Measurements from ENCODE around the gene SPATA31E1. TPM values are rescaled to one million over a fixed set of nuclear protein-coding genes. Genes with fewer than 3 reads are reported as not detected.

SPATA31E1 gene
- total RNA-seq, 1 donor from 2014 or later, result not detected

DNA sequence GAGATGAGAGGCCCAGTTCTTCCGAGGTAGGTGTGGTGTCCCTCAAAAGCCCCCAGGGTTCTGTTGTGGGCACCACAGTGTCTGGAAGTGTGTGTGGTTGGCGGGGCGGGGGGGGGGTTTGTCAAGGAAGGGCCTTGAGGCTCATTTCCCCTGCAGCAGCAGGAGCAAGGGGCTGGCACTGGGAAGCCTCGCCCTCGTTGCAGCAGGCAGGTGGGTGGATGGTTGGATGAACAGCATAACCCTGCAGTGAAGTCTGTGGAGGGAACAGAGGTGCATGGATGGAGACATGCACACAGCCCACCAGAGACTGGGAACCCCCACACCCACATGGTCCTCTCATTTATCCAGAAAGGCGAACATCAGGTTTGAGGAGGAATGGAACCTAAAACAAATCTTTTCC lies 2.0 kb upstream of the SPATA31E1 start:
- DNase-seq (ENCODE audit: missing footprints) (no peak), ATAC-seq (no peak)
- intact Hi-C loops (cut with DNase I), result no loop called here

- intact Hi-C loops (cut with DNase I), result no loop called here
- no peak for DNase-seq (ENCODE audit: missing footprints)
These were observed 597 bp downstream of the SPATA31E1 start for GRCh38 chr9:87883274-87883673.

DNA sequence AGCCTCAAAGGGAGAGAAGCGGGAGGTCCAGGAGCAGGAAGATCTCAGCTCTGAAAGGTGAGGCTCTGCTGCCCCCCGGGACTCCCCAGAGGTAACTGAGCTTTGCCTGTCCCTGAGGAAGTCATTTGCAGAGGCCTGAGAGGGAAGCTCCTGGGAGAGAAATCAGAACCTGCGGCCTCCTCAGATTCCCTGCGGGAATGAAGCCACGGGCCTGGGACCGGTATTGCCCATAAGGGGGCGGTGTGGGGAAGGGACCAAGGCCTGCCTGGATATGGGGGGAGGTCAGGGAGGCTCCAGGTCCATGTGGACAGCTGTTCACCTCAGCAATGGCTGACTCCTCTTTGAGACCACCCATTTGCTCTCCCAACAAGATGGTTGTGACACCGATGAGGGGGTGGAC lies 1.3 kb downstream of the SPATA31E1 start:
- intact Hi-C loops (cut with DNase I), result no loop called here
- DNase-seq (ENCODE audit: missing footprints), result no peak

More at GRCh38 chr9:87883274-87883673, 597 bp downstream of the SPATA31E1 start:
- no peak for ATAC-seq

DNA sequence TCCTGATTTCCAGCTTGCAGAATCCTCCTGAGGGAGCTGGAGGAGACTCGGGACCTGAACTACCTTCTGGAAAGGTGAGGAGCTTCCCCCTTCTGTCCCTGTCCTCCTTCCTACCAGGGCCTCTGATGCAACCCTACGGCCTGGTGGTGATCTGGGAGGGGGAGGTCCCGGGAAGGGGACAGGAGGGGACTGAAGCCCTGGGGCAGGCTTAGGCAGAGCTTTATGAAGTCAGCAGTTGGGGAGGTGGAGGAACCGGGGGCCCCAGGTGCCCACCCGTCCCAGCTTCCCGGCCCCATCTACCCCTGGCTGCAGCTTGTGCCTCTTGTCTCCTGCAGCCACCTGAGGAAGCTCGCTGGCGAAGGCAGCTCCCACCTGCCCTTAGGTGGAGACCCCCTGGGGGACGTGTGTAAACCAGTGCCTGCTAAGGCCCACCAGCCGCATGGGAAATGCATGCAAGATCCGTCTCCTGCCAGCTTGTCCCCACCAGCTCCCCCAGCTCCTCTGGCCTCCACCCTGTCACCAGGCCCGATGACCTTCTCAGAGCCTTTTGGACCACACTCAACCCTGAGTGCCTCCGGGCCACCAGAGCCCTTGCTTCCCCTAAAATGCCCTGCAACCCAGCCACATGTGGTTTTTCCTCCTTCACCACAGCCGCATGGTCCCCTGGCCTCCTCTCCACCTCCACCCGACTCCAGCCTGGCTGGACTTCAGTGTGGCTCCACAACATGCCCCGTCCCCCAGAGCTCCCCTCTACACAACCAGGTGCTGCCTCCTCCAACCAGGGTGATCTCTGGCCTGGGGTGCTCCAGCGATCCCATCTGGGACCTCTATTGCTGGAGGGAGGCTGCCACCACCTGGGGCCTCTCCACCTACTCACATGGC lies 2.1 kb downstream of the SPATA31E1 start:
- intact Hi-C loops (cut with DNase I), result no loop called here
- no peak for DNase-seq (ENCODE audit: missing footprints)
- no peak for ATAC-seq

More for the DNA sequence above, 1.3 kb downstream of the SPATA31E1 start:
- no peak for ATAC-seq

GRCh38 chr9:87885484-87886189 lies 3.0 kb downstream of the SPATA31E1 start:
- ATAC-seq (no peak), DNase-seq (ENCODE audit: missing footprints) (no peak)
- intact Hi-C loops (cut with DNase I), result no loop called here

GRCh38 chr9:87886210-87886932 lies 3.7 kb downstream of the SPATA31E1 start:
- intact Hi-C loops (cut with DNase I), result no loop called here
- no peak for DNase-seq (ENCODE audit: missing footprints)
- no peak for ATAC-seq

DNA sequence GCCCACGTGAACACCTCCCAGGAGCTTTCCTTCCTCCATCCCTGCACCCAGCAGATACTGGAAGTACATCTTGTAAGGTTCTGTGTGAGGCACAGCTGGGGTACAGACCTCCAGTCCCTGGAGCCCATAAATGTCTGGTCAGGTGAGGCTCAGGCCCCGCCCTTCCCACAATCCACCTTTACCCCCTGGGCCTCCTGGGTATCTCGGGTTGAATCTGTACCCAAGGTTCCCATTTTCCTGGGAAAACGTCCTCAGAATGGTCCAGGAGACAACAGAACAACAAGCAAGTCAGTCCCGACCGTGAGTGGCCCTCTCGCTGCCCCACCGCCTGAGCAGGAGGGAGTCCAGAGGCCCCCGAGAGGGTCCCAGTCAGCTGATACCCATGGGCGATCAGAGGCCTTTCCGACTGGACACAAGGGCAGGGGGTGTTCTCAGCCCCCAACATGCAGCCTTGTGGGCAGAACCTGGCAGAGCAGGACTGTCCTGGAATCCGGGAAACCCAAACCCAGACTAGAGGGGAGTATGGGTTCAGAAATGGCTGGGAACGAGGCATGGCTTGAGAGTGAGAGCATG lies 4.3 kb downstream of the SPATA31E1 start:
- intact Hi-C loops (cut with DNase I), result no loop called here
- DNase-seq (ENCODE audit: missing footprints) (no peak), ATAC-seq (no peak)

GRCh38 chr9:87887661-87888480 lies 5.2 kb downstream of the SPATA31E1 start:
- intact Hi-C loops (cut with DNase I), result no loop called here
- no peak for DNase-seq (ENCODE audit: missing footprints)
- ATAC-seq, result no peak

- intact Hi-C loops (cut with DNase I), result no loop called here
- DNase-seq (ENCODE audit: missing footprints), result no peak
- ATAC-seq, result no peak
These were observed 5.8 kb downstream of the SPATA31E1 start for GRCh38 chr9:87888501-87888900.

DNA sequence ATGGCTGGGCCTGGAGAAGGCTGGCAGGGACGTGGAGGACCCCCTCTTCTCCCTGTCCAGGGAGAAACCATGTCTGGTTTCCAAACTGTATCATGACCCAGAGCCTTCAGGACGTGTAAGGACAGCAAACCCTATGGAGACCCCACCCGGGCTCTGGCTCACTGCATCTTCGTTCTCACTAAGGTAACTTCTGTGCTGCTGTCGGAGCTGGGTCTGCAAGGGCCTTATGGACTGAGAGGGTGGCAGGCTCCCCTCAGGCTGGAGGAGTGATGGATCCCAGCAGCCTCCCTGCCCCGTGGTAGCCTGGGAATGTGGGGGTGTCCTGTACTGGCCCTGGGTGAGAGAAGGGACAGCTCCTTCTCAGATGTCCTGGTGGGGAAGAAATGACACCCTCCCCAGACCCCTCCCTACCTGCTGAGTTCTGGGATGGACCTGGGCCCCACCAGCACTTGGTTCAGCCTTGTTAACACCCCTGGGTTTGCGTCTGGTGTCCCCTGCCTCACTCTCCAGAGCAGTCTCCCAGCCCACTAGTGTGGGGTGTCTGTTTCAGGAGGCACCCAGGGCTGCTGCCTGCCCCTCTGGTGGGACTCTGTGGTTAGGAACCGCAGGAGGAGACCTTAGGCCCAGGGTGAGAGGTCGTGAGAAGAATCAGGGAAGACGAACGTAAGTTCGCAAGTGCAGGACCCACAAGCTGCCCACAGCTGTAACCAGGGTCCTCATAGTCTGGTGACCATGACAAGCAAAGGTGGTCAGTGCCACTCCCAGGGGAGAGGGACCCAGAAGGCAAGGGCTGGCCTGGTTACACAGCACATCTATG lies 6.6 kb downstream of the SPATA31E1 start:
- DNase-seq (ENCODE audit: missing footprints) (no peak), ATAC-seq (no peak)
- intact Hi-C loops (cut with DNase I), result no loop called here

GRCh38 chr9:87889882-87890252 lies 7.2 kb downstream of the SPATA31E1 start:
- DNase-seq (ENCODE audit: missing footprints) (no peak), ATAC-seq (no peak)
- intact Hi-C loops (cut with DNase I), result no loop called here

- no peak for ATAC-seq
- DNase-seq (ENCODE audit: missing footprints), result no peak
- intact Hi-C loops (cut with DNase I), result no loop called here
These were observed 8.2 kb downstream of the SPATA31E1 start for GRCh38 chr9:87890837-87891236.

- DNase-seq (ENCODE audit: missing footprints), result no peak
- intact Hi-C loops (cut with DNase I), result no loop called here
- no peak for ATAC-seq
These were observed 9.1 kb downstream of the SPATA31E1 start for GRCh38 chr9:87891754-87892153.

DNA sequence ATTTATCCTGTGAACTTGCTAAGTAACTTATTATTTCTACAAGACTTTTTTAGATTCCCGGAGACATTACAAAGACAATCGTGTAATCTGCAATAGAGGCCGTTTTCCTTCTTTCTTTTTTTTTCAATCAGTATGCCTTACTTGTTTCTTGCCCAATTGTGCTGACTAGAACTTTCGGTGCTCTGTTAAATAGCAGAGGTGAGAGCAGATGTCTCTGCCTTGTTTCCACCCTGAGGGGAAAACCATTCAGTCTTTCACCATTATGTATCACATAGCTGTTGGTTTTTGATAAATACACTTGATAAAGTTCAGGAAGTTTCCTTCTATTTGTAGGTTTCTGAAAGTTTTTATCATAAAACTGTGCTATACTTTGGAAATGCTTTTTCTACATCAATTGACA lies 10.3 kb downstream of the SPATA31E1 start:
- DNase-seq (ENCODE audit: missing footprints) (no peak), ATAC-seq (no peak)
- intact Hi-C loops (cut with DNase I), result no loop called here

DNA sequence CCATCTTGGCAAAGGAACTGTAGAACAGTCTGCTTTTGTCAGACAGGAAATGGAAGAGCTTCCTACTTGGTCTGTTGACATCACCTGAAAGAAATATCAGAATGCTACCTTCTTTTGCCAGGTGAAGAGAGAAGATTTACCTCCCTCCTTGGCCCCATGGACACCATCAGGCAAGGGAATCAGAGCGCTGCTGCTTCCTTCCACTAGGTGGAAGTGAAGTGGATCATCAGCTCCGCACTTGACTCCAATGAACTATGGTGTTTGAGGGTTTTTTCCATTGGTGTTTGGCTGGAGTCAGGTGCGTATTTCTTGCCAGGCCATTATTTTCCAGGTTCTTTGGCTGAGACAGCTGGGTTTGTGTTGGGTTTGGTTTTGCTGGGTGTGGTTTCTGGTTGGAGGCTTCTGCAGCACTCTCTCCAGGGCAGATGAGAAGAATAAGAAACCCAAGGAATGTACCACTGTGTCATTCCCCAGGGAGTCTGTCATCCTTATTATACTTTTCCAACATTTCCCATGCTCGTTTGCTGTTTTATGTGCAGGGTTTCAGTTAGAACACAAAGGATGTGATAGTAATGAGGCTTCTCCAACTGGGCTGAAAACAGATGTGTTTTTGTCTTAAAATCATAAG lies 12.4 kb downstream of the SPATA31E1 start:
- intact Hi-C loops (cut with DNase I), result no loop called here
- no peak for ATAC-seq
- DNase-seq (ENCODE audit: missing footprints), result no peak

DNA sequence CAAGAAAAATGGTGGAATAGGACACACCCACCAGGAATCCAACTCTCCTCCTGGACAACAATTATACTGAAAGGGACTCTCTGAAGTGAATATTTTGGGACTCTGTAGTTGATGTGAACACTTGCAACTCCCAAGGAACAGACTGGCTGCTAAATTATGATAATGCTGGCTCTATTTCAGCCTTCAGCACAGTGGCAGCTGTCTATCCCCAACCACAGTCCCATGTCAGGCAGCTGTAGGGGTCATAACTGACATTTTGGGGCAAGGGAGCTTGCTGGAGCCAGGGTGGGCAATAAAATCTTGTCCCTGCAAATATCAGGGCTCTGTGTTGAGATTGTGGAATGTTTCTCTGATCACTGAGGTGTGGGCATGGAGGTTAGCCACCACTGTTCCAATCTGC lies 14.2 kb downstream of the SPATA31E1 start:
- DNase-seq (ENCODE audit: missing footprints) (no peak), ATAC-seq (no peak)
- intact Hi-C loops (cut with DNase I), result no loop called here

- ATAC-seq (no peak), DNase-seq (ENCODE audit: missing footprints) (no peak)
- intact Hi-C loops (cut with DNase I), result no loop called here
These were observed 15.5 kb downstream of the SPATA31E1 start for GRCh38 chr9:87898151-87898550.

All from Right ventricle myocardium inferior (tissue), 1 donor.